A172 (cell line): ENCODE results near the gene SHH. TPM values are rescaled to one million over a fixed set of nuclear protein-coding genes. Genes with fewer than 3 reads are reported as not detected.
"Not testable (repeated sequence)": the region's sequence is repeated elsewhere in the genome, so short reads cannot be mapped to it uniquely, and the experiment has no call there.

Experiments
- DNase-seq: peaks from one replicate; pipeline ENCODE4 v3.0.0-alpha.2; 2015; ENCODE audit warnings: low spot score
- total RNA-seq: library from RNA; depleted of rRNA; stranded (reverse); fragments of >200 nt; shearing (Covaris generic); gene quantifications from 2 replicates; pipeline ENCODE4 v1.2.3, GENCODE V29; 2014

SHH gene
- total RNA-seq, 1 experiment from 2014 or later: 0.03 TPM

GRCh38 chr7:155819186-155819585 lies 6.9 kb upstream of the SHH start:
- no peak for DNase-seq

DNA sequence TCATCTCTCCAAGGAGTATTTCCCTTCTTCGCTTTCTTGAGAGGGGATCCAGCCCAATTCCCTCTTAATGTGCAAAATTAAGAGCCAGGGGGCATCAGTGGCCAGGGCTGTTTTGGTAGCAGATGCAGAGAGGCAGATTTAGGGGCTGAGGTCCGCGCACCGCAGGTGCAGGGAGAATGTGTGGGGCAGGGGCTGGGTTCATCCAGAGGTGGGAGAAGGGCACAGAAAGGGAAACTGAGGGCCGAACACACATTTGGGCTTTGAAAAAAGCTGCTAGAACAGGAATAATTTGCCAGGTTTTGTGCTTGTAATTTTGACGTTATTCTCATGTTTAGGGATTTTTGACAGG lies 6.5 kb upstream of the SHH start:
- no peak for DNase-seq

- DNase-seq: no peak
These were observed 6.0 kb upstream of the SHH start for GRCh38 chr7:155818154-155818819.

- not testable (repeated sequence) for DNase-seq
These were observed 5.3 kb upstream of the SHH start for GRCh38 chr7:155817515-155817914.

DNA sequence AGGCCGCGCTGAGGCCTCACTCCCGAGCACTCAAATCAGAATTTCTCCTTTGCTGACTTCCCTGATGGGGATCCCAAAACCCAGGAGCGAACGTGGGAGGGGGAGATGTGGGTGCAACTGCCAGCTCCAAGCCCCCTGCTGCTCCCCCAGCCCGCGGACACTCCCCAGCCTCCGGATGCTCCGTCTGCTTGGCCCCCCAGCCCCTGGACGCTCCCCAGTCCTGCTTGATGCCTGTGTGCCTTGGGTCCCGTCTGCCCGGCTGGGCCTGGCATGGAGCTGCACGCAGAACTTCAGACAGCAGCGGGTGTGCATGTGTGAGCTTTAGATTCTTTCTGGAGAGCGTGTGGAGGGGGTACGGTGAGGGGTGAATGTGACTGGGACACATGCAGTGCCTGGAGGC lies 4.7 kb upstream of the SHH start:
- DNase-seq: no peak

GRCh38 chr7:155816192-155816508 lies 3.9 kb upstream of the SHH start:
- no peak for DNase-seq

DNA sequence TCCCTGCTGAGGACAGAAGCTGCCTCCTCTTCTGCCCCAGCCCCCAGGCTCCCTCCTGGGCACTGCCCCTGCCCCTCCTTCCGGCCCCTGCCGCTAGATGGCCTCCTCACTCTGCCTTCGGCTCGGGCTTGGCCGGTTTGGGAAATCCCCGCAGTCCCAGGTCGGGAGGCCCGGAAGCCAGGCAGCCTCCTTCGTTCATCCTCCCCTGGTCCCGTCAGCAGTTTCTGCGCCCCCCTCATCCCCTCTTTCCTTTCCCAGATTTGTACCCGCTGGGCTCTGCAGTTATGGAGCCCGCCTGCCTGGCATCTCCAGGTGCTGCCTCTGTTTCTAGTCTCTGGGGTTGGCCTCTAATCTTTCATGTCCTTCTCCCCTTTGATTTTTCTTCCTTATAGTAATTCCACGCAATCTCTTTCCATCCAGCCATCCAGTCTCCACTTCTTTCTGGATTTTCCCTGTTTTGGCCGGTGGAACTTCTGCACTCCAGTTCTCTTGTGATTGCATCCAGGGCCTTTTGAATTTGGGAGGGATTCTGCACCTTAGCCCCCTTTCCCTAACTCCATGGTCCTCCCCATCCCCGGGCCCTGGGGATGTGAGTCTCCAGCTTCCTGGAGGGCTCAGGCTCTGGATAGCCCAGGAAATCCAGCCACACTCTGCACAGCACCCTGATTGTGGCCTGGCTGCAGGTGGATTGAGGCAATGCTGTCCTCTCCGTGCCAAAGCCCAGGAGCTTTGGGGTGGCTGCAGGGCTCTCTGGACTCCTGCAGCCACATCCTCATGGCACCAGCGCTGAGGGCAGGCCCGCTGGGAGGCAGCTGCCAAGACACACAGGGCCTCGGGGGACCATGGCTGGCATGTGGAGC lies 3.3 kb upstream of the SHH start:
- peak; percentile 47 for DNase-seq

GRCh38 chr7:155814316-155815276 lies 2.3 kb upstream of the SHH start:
- peak; percentile 63 for DNase-seq

DNA sequence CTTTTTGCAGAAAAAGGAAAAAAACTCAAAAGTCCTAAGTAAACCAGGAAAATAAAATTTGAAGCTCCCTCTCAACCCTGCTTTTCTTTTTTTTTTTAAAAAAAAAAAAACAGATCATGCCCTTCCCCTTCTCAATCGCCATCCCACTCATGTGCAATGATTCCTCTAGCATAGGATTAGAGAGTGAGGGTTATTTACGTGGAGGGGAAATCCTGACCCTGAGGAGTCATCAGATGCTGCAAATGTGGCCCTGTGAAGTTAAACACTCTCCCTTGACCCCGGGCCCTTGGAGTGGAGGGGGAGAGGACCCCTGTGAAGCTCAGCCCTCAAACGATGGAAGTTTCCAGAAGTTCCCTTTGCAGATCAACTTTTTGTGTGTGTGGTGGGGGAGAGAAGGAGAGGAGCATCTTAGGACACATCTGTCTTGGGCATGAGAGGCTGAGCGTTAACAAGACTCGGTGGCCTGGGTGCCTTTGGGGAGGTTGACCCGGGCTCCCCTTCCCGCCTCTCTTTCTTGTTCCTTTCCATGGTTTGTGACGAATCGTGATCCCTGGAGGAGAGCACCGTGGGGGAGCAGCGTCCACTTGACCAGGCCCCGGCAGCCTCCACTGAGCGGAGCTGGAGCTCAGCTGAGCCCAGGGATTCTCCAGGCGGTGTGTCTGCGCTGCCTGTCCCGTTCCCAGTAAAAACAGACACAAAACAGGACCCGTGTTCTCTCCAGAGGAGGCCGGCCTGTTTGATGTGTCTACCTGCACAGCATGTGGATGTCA lies 1.5 kb upstream of the SHH start:
- DNase-seq: no peak

DNA sequence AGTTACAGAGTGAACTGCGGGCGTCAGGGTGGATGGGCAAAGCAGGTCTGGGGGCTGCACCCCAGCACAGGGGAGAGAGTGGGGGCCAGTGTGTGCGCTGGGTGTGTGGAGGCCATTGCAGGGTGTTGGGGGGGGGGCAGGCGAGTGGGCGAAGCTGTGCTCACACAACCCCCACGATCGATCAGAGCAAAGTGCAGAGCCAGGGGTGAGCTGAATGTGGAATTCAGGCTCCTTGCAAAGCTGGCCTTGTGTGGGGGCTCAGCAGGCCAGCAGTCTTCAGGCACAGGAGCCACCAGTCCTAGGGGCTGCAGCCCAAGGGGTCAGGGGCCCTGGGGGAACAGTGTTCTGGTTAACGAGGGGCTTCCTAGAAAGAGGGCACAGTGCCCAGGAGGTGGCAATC lies 862 bp upstream of the SHH start:
- DNase-seq: no peak

GRCh38 chr7:155811560-155811894 lies 736 bp downstream of the SHH start:
- no peak for DNase-seq

- no peak for DNase-seq
These were observed 1.3 kb downstream of the SHH start for GRCh38 chr7:155810770-155811559.

- DNase-seq: no peak
These were observed 2.1 kb downstream of the SHH start for GRCh38 chr7:155809947-155810769.

DNA sequence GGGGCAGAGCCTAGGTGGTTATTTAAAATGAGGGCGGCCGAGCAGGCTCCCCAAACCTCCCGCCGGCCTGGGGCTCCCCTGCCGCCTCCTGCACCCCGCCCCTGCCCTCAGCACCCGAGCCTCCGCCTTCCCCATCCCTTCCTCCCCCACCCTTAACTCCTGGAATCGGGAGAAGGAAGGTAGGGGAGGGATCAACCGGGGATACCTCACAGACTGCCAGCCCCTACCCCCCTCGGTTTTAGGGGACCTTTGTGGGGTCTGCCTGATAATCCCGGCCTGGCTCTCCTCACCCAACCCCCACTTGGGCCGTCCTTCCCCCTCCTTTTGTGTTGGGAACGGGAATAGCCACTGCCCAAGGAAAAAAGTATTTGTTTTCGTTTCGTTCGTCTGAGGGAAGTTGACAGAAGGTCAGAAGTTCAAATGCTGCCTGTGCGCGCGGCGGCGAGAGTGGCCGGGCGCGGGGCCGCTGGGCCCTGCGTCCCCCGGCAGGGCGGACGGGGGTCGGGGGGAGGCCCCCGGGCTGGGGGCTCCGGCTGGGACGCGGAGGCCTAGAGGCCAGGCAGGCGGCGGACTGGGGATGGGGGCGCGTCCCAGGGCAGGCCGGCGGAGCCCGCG lies 2.8 kb downstream of the SHH start:
- DNase-seq: no peak

DNA sequence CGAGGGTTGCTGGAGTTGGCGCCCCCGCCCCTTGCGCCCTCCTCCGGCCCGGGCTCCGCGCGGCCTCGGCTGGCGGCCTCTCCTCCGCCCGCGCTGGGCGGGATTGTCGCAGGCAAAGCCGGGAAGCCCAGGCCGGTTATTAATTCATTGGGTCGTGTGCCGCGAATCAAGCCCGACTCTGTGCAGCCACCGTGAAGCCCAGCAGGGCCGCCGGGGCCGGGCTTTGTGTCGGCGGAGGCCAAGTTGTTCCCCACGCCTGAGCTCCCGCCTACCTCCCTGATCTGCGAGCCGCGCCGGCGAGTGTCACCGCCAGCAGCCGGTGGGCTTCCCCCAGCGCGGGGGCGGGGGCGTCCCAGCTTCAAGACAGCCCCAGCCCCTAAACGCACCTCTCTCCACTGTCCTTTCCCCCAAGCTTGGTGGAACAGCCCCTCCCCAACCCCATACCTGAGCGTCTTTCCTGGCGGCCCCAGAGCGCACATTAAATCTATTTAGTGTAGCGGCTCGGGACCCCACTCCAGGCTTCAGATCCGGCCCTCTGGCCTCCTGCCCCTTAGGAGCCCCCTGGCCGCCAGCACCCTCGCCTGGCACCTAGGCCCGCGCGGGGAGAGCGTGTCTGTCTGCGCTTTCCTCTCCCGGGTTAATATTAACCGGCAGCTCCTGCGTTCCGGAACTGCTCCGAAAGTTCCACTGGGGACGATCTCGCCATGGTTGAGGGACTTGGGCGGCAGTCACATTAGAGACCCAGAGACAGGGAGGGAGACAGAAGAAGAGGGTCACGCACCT lies 3.5 kb downstream of the SHH start:
- DNase-seq: no peak

GRCh38 chr7:155807789-155808548 lies 4.3 kb downstream of the SHH start:
- DNase-seq: no peak

GRCh38 chr7:155807065-155807671 lies 5.1 kb downstream of the SHH start:
- DNase-seq: no peak
